ENCODE measurements around the gene SPARC.

DNA sequence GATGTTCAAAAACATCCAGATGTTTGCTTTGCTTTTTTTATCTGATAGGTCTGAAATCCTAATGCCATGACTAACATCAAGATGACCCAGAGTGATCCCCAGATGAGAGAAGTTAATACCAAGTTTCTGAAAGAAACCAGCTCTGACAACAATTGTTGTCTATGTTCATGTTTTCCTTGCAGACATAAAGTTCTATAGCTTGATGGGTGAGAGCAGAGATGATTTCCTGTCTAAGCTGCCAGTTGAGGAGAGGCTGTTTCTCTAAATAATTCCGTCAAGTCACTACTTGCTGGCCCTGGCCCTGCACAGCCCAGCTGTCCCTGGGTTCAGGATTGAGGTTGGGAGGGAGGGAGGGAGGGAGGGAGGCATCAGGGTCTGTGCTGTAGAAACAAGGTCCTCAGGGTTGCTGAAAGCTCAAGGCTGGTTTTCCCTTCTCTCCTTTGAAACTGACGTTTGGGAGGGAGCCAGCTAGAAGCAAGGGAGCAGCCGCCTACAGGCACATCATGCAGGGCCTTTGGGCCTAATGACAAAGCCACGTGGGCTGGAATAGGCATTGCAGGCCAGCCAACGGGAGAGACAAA, 3.9 kb downstream of the SPARC start:
- TF ChIP-seq, protein P1, sequence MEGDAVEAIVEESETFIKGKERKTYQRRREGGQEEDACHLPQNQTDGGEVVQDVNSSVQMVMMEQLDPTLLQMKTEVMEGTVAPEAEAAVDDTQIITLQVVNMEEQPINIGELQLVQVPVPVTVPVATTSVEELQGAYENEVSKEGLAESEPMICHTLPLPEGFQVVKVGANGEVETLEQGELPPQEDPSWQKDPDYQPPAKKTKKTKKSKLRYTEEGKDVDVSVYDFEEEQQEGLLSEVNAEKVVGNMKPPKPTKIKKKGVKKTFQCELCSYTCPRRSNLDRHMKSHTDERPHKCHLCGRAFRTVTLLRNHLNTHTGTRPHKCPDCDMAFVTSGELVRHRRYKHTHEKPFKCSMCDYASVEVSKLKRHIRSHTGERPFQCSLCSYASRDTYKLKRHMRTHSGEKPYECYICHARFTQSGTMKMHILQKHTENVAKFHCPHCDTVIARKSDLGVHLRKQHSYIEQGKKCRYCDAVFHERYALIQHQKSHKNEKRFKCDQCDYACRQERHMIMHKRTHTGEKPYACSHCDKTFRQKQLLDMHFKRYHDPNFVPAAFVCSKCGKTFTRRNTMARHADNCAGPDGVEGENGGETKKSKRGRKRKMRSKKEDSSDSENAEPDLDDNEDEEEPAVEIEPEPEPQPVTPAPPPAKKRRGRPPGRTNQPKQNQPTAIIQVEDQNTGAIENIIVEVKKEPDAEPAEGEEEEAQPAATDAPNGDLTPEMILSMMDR (IDR thresholded peaks at IDR 0.05) = no peak
- TF ChIP-seq EZH2 (IDR thresholded peaks at IDR 0.05) = no peak
- no peak for TF ChIP-seq EZH2phosphoT487 (IDR thresholded peaks at IDR 0.05)
